Measurements from ENCODE around the gene OR1J1. TPM values are rescaled to one million over a fixed set of nuclear protein-coding genes. Genes with fewer than 3 reads are reported as not detected.

OR1J1 gene
- not detected for total RNA-seq

DNA sequence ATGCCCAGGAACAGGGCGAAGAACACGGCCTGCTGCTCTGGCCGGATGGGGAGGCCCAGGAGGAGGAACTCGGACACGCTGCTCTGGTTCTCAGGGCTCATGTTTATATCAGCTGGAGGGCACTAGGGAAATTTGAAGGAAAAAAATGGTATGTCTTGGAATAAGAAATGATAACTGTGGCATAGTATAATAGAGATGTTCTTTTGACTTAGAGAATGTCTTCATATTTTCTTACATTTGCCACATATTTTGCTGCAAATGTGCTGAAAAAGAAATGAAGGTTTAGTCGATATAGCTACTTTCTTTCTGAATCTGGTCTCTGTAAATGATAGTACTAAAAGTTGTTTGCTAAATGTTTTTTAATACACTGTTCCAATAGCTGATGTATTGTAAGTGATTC is at the start of gene OR1J1:
Gene OR1J1 (minus strand): TSS at position 101 of the 400 bp plus-strand sequence. CDS start 0 bp downstream, at position 101.
- DNase-seq (ENCODE audit: low spot score in 2 of 2) (no peak), FAIRE-seq (no peak)

GRCh38 chr9:122527193-122527592 is 49.5 kb upstream of the OR1J1 start, which contains the start of gene OR1N1:
OR1N1 (minus strand) TSS chr9:122527293; CDS start chr9:122527293, 0 bp downstream.
- DNase-seq (ENCODE audit: low spot score in 2 of 2) (no peak), FAIRE-seq (no peak)

DNA sequence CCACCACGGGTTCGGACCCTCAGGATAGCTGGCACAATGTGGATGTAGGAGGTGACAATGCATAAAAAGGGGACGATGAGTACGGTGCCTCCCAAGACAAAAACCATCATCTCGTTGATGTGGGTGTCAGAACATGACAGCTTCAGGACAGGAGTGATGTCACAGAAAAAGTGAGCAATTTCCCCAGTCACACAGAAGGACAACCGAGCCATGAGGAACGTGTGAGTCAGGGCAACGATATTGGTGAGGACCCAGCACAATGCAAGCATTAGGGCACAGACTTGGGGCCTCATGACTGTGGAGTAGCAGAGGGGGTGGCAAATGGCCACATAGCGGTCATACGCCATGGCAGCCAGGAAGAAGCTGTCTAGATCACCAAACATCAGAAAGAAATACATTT is 48.9 kb upstream of the OR1J1 start:
- FAIRE-seq (no peak), DNase-seq (ENCODE audit: low spot score in 2 of 2) (no peak)

DNA sequence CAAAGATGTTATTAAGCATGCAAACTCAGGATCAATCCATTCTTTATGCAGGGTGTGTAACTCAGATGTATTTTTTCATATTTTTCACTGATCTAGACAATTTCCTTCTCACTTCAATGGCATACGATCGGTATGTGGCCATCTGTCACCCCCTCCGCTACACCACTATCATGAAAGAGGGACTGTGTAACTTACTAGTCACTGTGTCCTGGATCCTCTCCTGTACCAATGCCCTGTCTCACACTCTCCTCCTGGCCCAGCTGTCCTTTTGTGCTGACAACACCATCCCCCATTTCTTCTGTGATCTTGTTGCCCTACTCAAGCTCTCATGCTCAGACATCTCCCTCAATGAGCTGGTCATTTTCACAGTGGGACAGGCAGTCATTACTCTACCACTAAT is 41.6 kb upstream of the OR1J1 start:
- no peak for FAIRE-seq
- no peak for DNase-seq (ENCODE audit: low spot score in 2 of 2)

- FAIRE-seq, result no peak
Measured at GRCh38 chr9:122518841-122519240, 41.1 kb upstream of the OR1J1 start, which contains the start of gene OR1J4. OR1J4 (plus strand) TSS chr9:122519141; CDS start chr9:122519141, 0 bp downstream.

DNA sequence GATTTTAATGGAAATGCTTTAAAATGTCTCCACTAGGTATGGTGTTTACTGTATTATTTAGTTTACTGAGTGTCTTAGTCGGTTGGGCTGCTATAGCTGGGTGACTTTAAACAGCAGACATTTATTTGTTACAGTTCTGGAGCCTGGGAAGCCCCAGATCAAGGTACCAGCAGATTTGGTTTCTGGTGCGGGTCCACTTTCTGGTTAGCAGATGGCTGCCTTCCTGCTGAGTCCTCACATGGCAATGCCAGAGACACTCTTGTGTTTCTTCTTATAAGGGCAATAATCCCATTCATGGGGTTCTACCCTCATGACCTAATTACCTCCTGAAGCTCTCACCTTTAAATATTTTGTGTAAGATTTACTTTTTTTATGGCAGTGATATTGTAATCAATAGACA is 40.5 kb upstream of the OR1J1 start:
- no peak for FAIRE-seq

More at GRCh38 chr9:122518841-122519240, 41.1 kb upstream of the OR1J1 start, which contains the start of gene OR1J4:
- DNase-seq (ENCODE audit: low spot score in 2 of 2), result no peak

GRCh38 chr9:122510502-122510901 is 32.8 kb upstream of the OR1J1 start, which contains the start of gene OR1J2:
OR1J2 (plus strand) TSS chr9:122510802; CDS start chr9:122510802, 0 bp downstream.
- no peak for FAIRE-seq
- no peak for DNase-seq (ENCODE audit: low spot score in 2 of 2)

More for the DNA sequence above, 40.5 kb upstream of the OR1J1 start:
- no peak for DNase-seq (ENCODE audit: low spot score in 2 of 2)

DNA sequence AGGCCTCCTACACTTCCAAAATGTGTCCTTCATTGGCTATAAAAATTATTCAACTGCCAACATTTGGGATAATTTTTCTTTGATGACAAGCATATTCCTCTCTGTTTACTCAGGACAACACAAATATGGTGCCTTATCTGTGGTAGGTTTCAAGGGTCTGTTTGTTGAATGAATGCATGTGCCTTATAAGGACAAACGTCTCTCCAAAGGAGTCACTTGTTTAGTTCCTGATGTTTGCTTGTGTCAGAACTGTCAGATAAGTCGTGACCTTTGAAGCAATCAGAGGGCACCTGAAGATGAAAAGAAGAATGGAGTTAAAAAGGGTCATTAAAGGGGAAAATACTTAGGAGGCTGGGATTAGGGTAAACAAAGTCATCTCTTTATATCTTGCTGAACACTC is 29.2 kb upstream of the OR1J1 start:
- no peak for DNase-seq (ENCODE audit: low spot score in 2 of 2)
- no peak for FAIRE-seq

- FAIRE-seq (no peak), DNase-seq (ENCODE audit: low spot score in 2 of 2) (no peak)
Measured at GRCh38 chr9:122498883-122499288, 21.2 kb upstream of the OR1J1 start.

DNA sequence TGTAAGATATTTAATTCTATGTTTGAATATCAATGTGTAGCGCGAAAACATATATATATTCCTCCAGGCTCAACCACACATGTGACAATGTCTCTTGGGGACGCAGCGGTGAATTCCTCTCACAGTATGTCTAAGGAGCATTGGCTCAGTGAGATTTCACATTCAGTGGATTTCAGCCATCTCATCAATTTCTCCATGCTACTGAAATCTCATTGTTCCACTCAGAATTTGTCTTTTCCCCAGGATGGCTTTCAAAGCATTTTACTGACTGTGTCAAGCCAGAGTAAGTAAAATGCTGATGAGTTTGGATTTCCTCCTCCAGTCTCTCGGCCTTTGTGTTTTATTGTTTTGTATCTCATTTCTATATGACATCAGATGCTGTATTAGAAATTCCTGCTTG is 1.3 kb upstream of the OR1J1 start:
- FAIRE-seq, result no peak
- DNase-seq (ENCODE audit: low spot score in 2 of 2), result no peak

DNA sequence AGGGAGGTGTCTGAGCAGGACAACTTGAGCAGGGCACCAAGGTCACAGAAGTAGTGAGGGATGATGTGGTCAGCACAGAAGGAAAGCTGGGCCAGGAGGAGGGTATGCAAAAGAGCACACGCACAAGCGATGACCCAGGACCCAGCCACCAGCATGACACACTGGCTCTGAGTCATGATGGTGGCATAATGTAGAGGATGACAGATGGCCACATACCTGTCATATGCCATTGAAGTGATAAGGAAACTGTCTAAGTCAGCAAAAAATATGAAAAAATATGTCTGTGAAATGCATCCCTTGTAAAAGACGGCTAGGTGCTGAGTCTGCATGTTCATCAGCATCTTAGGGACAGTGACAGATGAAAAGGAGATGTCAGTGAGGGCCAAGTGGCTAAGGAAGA is 380 bp downstream of the OR1J1 start:
- FAIRE-seq (no peak), DNase-seq (ENCODE audit: low spot score in 2 of 2) (no peak)

- DNase-seq (ENCODE audit: low spot score in 2 of 2), result no peak
- no peak for FAIRE-seq
Measured at GRCh38 chr9:122475717-122476116, 2.0 kb downstream of the OR1J1 start.

GRCh38 chr9:122474561-122474960 is 3.2 kb downstream of the OR1J1 start:
- DNase-seq (ENCODE audit: low spot score in 2 of 2) (no peak), FAIRE-seq (no peak)

DNA sequence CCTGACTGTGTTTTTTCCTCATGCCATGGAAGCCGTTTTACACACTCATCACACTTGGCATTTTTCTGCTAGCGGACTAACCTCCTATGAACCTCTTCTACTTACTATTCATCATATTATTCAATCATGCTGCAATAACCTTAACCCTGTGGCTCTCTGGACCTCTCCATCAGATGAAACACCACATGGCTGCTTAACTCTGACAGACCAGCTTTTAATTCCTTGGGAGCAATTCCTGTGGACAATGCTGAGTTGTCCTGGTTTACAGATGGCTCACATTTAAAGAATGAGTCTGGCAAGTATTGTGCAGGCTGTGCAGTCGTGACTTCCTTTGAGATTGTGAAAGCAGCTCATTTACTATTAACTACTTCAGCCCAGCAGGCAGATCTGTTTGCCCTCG is 9.0 kb downstream of the OR1J1 start:
- no peak for FAIRE-seq
- no peak for DNase-seq (ENCODE audit: low spot score in 2 of 2)

- DNase-seq (ENCODE audit: low spot score in 2 of 2), result no peak
- no peak for FAIRE-seq
Measured at GRCh38 chr9:122466456-122466855, 11.3 kb downstream of the OR1J1 start.

DNA sequence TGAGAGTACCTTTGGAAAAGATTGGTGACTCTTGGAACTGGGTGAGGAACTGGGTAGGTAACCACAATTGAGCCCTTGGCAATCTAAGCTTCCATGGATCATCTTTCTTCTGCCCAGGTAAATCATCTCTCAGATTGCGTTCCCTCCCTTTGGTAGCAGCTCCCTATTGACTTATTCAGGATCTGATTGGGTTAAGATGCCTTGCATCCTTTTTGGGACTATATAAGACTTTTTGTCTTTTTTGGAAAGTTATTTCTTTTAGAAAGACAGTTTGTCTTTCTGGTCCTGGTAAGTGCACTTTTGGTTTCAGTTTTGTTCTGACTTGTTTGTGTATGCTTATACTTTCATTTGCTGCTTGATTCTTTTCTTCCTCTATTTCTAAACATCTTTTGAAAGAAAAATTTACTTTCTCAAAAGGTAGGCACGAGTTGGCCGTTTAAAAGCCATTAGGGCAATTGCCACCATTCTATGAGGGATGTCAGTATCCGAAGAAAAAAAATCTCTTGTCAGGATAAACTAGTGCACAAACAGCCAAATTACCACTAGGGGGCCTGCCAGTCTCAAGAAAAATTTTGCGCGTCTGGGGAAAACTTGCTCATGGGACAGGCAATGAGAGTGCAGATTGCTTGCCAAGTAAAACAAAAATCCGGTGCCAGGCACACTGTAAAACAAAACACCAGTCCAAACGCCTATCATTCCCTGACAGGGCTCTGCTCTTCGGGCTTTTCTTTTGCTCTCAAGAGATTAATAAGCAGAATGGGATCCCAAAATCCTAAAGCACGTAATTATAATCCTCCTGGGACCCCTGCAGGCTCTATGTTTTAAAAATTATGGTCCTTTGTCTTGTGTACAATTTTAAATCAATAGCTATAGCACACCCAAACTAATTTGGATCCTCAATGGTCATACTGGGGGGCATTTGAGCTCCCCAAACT is 12.8 kb downstream of the OR1J1 start:
- DNase-seq (ENCODE audit: low spot score in 2 of 2), result peak; percentile 28 to 61
- FAIRE-seq, result peak; percentile 44

GRCh38 chr9:122463828-122464632 is 13.7 kb downstream of the OR1J1 start:
- DNase-seq (ENCODE audit: low spot score in 2 of 2) (no peak), FAIRE-seq (no peak)

- DNase-seq (ENCODE audit: low spot score in 2 of 2) (no peak), FAIRE-seq (no peak)
Measured at GRCh38 chr9:122457787-122458186, 19.9 kb downstream of the OR1J1 start.

DNA sequence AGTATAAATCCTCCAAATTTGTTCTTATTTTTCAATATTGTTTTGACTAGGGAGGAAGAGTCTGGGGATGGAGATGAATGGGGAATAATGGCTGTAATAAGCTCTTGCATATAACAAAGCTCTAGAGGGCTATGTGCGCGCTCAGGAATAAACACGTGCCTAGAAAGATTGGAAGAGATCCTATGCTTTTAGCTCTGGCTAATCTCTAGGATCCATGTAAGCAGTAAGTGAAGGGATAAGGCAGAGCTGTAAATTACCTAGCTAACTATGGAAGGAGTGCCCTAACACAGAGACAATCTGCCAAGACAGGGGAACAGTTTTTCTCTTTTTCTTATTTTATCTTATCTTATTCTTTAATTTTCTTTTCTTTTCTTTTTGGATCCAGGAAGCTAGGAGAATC is 21.6 kb downstream of the OR1J1 start:
- DNase-seq (ENCODE audit: low spot score in 2 of 2) (no peak), FAIRE-seq (no peak)

DNA sequence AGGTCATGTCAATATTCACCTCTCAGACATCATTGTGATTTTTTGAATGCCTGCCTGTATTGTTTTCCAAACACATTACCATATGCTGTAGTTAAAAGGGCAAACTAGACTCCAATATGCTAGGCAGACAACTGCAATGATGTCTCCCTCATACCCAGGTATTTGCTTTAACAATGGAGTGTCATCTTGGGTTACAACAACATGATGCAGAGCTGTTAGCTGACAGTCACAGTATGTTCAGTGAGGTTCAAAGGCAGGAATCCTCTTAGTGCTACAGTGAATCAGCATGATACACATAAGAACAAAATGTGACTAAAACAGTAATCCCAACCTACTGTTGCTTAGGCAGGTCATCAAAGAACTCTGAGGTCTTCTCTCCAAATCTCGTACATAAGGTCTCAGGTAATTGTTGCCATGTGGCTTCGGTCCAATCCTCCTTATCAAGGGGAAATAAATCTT is 24.0 kb downstream of the OR1J1 start:
- no peak for FAIRE-seq
- no peak for DNase-seq (ENCODE audit: low spot score in 2 of 2)

All from frontal cortex (tissue), 4 donors.